Panc1 (cell line): ENCODE data around the gene EEF1E1. TPM values are rescaled to one million over a fixed set of nuclear protein-coding genes. Genes with fewer than 3 reads are reported as not detected.
"Not testable (repeated sequence)": the region's sequence is repeated elsewhere in the genome, so short reads cannot be mapped to it uniquely, and the experiment has no call there.

Experiments
- ATAC-seq: fragments of 200-7000 bp; cut with Tn5 transposase; 2 replicates; pipeline ENCODE4 v1.9.1; 2020; ENCODE audit warnings: mild to moderate bottlenecking, moderate library complexity
- BruUV-seq: library from RNA; stranded (reverse); fragments of 400-500 nt; replicated peaks from 2 replicates; lab custom pipeline; 2021; lab: Mats Ljungman, UMichigan
- CTCF ChIA-PET: fragments of 300-600 bp; sonication (Branson Sonifier 250); formaldehyde crosslinking; loops from one replicate; lab custom pipeline; 2022; ENCODE audit warnings: antibody characterized with exemption; lab: Charles Lee
- POLR2A ChIA-PET: fragments of 300-600 bp; sonication (Branson Sonifier 250); formaldehyde crosslinking; loops from one replicate; lab custom pipeline; 2022; ENCODE audit warnings: antibody characterized with exemption; lab: Charles Lee
- DNase-seq: peaks from one replicate; pipeline ENCODE4 v3.0.0-alpha.2; 2010; ENCODE audit warnings: low read depth, low spot score
- H3K27ac ChIP-seq: 2 replicates; pipeline ENCODE4 v1.5.1; 2011; ENCODE audit warnings: mild to moderate bottlenecking, low read length, inconsistent platforms
- H3K27me3 ChIP-seq: fragments of 200-500 bp; sonication (Bioruptor generic); 2 replicates; pipeline ENCODE4 v1.6.0; 2014; ENCODE audit warnings: low read length, inconsistent platforms; ENCODE audit not compliant: control insufficient read depth, insufficient read depth
- H3K36me3 ChIP-seq: fragments of 200-500 bp; sonication (Bioruptor generic); 2 replicates; pipeline ENCODE4 v1.5.1; 2014; ENCODE audit warnings: inconsistent platforms, mild to moderate bottlenecking, low read length, moderate library complexity; ENCODE audit not compliant: control insufficient read depth, insufficient read depth
- H3K4me1 ChIP-seq: 2 replicates; pipeline ENCODE4 v1.5.1; 2011; ENCODE audit warnings: inconsistent platforms, mild to moderate bottlenecking, low read length, moderate library complexity; ENCODE audit not compliant: control insufficient read depth, insufficient read depth
- H3K4me3 ChIP-seq, 2 experiments: 2 replicates each; pipeline ENCODE4 v1.5.1; 2011 to 2012; ENCODE audit warnings: low read depth in 2 of 2, low read length in 2 of 2, mild to moderate bottlenecking in 2 of 2, inconsistent platforms in 1 of 2, moderate library complexity in 1 of 2
- H3K9me3 ChIP-seq: fragments of 200-500 bp; sonication (Bioruptor generic); 2 replicates; pipeline ENCODE4 v1.5.1; 2014; ENCODE audit warnings: low read depth, mild to moderate bottlenecking, inconsistent platforms, low read length, moderate library complexity; ENCODE audit not compliant: control insufficient read depth, insufficient read depth
- CTCF ChIP-seq: fragments of 450-650 bp; IDR thresholded peaks from 2 replicates; pipeline ENCODE4 v1.5.1; 2017; ENCODE audit warnings: mild to moderate bottlenecking
- POLR2AphosphoS5 ChIP-seq: IDR thresholded peaks from 2 replicates; pipeline ENCODE4 v1.6.1; 2012; ENCODE audit warnings: mild to moderate bottlenecking, low read depth, low read length, moderate library complexity
- REST ChIP-seq, 2 experiments: IDR thresholded peaks; 2 replicates each; pipeline ENCODE4 v1.6.1; 2011 to 2012; ENCODE audit warnings: low read depth in 2 of 2, control low read depth in 1 of 2, low read length in 1 of 2, mild to moderate bottlenecking in 1 of 2, moderate library complexity in 1 of 2; ENCODE audit not compliant: insufficient read depth in 1 of 2
- SIN3A ChIP-seq: IDR thresholded peaks from 2 replicates; pipeline ENCODE4 v1.6.1; 2012; ENCODE audit warnings: low read depth, mild to moderate bottlenecking, low read length, moderate library complexity, borderline replicate concordance; ENCODE audit not compliant: insufficient read depth
- TCF7L2 ChIP-seq: IDR thresholded peaks from 2 replicates; pipeline ENCODE4 v1.6.1; 2011; ENCODE audit warnings: mild to moderate bottlenecking, low read depth, low read length, inconsistent platforms
- in situ Hi-C: cut with HindIII; loops from 2 replicates; pipeline ENCODE4 v1.10.0; 2016; ENCODE audit warnings: low sequenced_read_pairs, low pct_unique_long_range_greater_than_20kb
- intact Hi-C: fragments of 100-400 bp; cut with micrococcal nuclease; formaldehyde crosslinking; loops from one replicate; pipeline ENCODE4 v1.10.0; 2022; ENCODE audit not compliant: unreplicated experiment
- total RNA-seq: library from RNA; stranded (reverse); gene quantifications from one replicate; pipeline ENCODE4 v1.2.1, GENCODE V29; 2021; ENCODE audit not compliant: unreplicated experiment

Gene EEF1E1
- total RNA-seq, 1 experiment from 2014 or later, result 59.5 TPM

- H3K4me1 ChIP-seq, result peaks cover 4% of the 10 kb centered on the region
- no peaks in the 10 kb centered on the region for H3K9me3 ChIP-seq
- no peaks in the 10 kb centered on the region; the same call in 1 of the 2 replicates for H3K36me3 ChIP-seq
- H3K4me3 ChIP-seq, result no peak overlapping the region
- POLR2A ChIA-PET, result no interaction called here
- DNase-seq (no peak), ATAC-seq (no peak)
- BruUV-seq, result no TSS peak
- no peak for TF ChIP-seq POLR2AphosphoS5
- no peak for TF ChIP-seq TCF7L2
- CTCF ChIA-PET, result no interaction called here
- intact Hi-C loops (no loop called here), in situ Hi-C loops (no loop called here)
- no peaks in the 10 kb centered on the region for H3K27me3 ChIP-seq
- H3K27ac ChIP-seq, result no peak overlapping the region
These were observed 59.1 kb downstream of the EEF1E1 start for GRCh38 chr6:8043221-8043620.

- no TSS peak for BruUV-seq
- ATAC-seq (no peak), DNase-seq (no peak)
- Histone ChIP-seq H3K4me1 (no peaks in the 10 kb centered on the region), H3K4me3 (no peak overlapping the region), H3K27me3 (no peaks in the 10 kb centered on the region), H3K9me3 (no peaks in the 10 kb centered on the region), H3K36me3 (no peaks in the 10 kb centered on the region), H3K27ac (no peak overlapping the region)
- ChIA-PET POLR2A (no interaction called here), CTCF (no interaction called here)
- in situ Hi-C loops, result no loop called here
- intact Hi-C loops, result no loop called here
- TF ChIP-seq CTCF (no peak), SIN3A (no peak), TCF7L2 (no peak), POLR2AphosphoS5 (no peak), REST (IDR thresholded peaks at IDR 0.05; ENCODE audit: insufficient read depth in 1 of 2, low read depth in 2 of 2, low read length in 1 of 2) (no peak)
These were observed 60.3 kb downstream of the EEF1E1 start for GRCh38 chr6:8041913-8042583.

GRCh38 chr6:8034107-8034506 is 68.2 kb downstream of the EEF1E1 start:
- H3K4me3 ChIP-seq, in situ Hi-C loops, BruUV-seq: not testable (repeated sequence)

More at GRCh38 chr6:8034107-8034506, 68.2 kb downstream of the EEF1E1 start:
- H3K9me3 ChIP-seq, CTCF ChIA-PET, H3K27ac ChIP-seq, H3K36me3 ChIP-seq, H3K4me1 ChIP-seq, POLR2A ChIA-PET, H3K27me3 ChIP-seq, intact Hi-C loops, ATAC-seq, DNase-seq: not testable (repeated sequence)
